OCI-LY1 (cell line): ENCODE measurements around the gene CPVL.

Experiments used
- EZH2 ChIP-seq: fragments of 200-600 bp; sonication (generic), shearing (Covaris generic); IDR thresholded peaks from 2 replicates; pipeline ENCODE4 v1.8.0; 2017; ENCODE audit warnings: borderline replicate concordance, mixed run types, mild to moderate bottlenecking, antibody characterized with exemption, low read length, moderate library complexity, mixed read lengths
- TF ChIP-seq, protein P1 (sequence below): fragments of 200-600 bp; sonication (generic), shearing (Covaris generic); IDR thresholded peaks from 2 replicates; pipeline ENCODE4 v1.5.1; 2017; ENCODE audit warnings: mild to moderate bottlenecking, antibody characterized with exemption, low read length, moderate library complexity, mixed read lengths

DNA sequence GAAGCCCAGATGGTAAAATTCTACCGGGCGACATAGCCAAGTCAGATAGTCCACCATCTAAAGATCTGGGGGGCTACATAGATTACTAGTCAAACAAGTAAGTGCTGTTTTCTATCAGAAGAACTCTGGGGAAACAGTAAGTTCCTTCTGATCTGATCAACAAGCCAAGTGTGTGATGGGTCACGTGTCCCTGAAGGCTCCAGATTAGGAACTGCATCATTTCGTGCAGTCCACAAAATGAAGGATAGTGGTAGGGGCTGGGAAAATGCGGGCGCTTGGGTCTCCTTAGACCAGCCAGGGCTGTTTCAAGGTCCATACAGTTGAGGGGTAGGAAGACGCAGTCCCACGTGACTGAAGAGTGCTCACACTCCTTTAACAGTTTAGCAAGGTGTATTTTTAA lies 46.5 kb upstream of the CPVL start:
- TF ChIP-seq, protein P1, sequence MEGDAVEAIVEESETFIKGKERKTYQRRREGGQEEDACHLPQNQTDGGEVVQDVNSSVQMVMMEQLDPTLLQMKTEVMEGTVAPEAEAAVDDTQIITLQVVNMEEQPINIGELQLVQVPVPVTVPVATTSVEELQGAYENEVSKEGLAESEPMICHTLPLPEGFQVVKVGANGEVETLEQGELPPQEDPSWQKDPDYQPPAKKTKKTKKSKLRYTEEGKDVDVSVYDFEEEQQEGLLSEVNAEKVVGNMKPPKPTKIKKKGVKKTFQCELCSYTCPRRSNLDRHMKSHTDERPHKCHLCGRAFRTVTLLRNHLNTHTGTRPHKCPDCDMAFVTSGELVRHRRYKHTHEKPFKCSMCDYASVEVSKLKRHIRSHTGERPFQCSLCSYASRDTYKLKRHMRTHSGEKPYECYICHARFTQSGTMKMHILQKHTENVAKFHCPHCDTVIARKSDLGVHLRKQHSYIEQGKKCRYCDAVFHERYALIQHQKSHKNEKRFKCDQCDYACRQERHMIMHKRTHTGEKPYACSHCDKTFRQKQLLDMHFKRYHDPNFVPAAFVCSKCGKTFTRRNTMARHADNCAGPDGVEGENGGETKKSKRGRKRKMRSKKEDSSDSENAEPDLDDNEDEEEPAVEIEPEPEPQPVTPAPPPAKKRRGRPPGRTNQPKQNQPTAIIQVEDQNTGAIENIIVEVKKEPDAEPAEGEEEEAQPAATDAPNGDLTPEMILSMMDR, result no peak
- no peak for TF ChIP-seq EZH2
